Measurements from ENCODE around the gene LHPP.

The LHPP gene

DNA sequence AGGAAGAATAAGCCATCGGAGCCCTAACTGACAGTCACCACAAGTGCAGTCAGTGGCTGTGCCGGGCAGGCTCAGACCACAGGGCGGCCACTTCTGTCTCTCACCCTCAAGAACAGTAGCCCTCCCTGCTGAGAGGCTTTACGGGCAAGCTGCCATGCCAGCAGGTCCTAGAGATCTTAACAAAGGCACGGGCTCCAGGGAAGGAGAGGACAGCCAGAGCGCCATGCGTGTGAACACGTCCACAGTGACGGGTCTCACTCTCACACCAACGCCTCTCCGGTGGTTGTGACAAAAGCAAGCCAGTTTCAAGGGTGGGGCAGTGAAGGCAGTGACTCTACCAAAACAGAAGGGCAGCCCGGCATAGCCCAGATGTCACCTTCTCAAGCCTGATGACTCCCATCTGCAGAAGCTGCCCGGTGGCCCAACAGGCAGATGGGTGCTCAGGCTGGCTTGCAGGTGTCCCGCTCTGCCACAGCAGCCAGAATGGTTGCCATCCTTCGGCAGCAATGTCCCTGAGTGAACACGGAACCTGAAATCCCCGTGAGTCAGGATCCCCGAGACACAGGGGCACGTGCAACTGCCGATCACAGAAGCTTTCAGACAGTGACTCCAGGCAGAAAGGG is 180.6 kb downstream of the LHPP start:
- DNase-seq (ENCODE audit: low read depth in 2 of 2): no peak

GRCh38 chr10:124643330-124644009 is 181.8 kb downstream of the LHPP start:
- DNase-seq (ENCODE audit: low read depth in 2 of 2): no peak

DNA sequence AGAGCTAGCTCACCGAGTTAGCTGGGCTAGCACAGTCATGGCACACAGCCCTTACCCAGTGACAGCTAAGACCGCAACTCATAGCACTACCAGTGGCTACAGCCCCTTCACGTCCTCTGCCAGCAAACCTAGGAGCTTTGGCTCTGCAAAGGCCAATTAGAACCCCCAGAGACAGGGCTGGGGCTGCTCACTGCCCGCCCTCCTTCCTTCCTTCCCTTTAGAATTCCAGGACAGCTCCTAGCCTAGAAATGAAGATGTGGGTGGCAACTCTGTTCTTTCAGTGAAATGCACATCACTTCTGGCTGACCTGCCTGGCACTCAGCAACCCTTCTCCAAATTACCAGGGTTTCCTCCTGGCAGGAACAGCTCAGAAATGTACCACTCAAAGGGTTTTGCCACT is 182.6 kb downstream of the LHPP start:
- DNase-seq (ENCODE audit: low read depth in 2 of 2): no peak

DNA sequence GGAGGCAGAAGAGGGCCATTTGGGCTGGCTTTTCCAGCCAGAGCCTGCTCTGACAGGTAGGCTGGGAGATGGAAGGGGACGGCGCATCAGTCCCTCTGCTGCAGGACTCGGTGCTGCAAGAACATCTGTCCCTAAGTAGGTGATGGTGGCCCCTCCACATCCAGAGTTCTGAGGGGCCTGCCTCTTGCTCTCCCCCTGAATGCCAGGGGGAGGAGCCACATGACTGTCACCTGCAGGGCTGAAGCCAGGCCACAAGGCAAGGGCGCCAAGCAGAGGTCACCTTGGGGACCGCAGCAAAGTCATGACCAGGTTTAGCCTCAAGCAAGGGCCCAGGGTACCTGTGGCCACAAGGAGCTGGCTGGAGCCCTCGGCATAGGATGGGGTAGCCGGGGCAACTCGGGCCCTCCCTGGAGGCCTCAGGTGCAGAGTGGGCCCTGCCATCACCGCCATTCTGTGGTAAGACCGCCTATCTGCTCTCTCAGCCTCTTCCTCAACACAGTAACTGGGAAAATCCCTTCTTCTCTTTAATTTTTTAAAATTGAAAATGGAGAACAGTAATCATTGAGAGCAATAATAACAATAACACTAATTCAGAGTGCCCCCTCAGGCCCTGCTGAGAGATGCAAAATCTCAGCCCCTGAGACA is 183.3 kb downstream of the LHPP start:
- no peak for DNase-seq (ENCODE audit: low read depth in 2 of 2)

DNA sequence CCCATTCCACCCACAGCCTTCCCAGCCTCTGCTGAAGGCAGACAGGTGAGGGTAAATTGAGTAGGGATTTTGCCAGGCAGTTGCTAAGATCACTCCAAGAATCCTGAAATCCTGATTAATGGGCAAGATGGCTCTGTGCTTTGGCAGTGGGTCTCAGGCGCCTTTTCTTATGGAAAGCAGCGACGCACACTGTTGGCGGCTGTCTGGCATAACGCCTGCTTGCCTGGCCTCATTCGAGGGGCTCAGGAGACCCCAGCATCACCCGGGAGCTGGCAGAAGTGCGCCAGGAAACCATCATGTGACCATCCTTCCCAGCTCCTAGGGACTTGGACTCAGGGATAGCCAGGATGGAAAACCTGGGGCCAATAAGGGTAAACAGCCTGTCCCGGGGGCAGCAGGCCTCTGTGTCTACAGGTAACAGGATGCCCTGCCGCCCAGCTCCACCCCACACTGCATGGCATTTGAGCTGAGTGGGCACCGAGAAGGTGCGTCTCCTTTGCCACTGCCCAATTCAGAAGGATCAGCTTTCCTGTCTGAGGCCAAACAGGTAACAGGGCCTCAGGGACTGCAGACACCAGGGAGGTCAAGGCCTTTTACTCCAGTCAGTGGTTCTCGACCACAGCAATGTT is 184.0 kb downstream of the LHPP start:
- no peak for DNase-seq (ENCODE audit: low read depth in 2 of 2)

- no peak for DNase-seq (ENCODE audit: low read depth in 2 of 2)
These were observed 185.1 kb downstream of the LHPP start for GRCh38 chr10:124646483-124647352.

DNA sequence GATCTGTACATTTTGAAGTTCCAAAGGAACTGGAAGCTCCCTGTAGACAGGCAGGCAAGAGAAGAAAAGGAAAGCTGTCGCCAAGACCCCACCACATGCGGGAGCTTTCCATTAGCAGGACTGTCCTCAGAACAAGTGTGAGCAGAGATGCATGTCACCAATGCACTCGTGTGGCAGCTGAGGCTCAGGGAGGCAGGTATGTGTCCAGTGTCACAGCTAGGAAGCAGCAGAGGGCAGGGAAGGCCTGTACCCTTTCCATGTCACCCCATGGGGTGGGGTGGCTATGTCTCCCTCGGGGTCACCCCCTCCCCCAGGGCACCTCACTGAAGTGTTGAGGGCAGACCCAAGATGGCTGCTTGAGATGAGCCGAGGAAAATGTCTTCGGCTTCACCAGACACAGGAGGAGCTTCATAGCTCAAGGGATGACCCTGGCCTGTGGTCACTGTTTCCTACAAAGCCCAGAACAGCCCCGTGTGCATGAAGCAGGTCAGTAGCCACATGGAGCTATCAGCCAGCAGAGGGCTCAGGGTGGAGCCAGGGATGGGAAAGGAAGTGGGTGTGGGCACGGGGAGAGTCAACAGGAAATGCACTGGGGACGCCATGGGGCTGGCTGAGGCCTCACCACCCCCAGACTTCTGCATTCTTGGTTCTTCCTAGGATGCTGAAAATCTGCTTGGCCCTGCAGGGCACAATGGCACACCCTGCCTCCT is 186.0 kb downstream of the LHPP start:
- DNase-seq (ENCODE audit: low read depth in 2 of 2): peak in 1 of 2 donors; percentile 46

GRCh38 chr10:124648131-124648475 is 186.5 kb downstream of the LHPP start:
- DNase-seq (ENCODE audit: low read depth in 2 of 2): no peak

- no peak for DNase-seq (ENCODE audit: low read depth in 2 of 2)
These were observed 187.1 kb downstream of the LHPP start for GRCh38 chr10:124648738-124649137.

DNA sequence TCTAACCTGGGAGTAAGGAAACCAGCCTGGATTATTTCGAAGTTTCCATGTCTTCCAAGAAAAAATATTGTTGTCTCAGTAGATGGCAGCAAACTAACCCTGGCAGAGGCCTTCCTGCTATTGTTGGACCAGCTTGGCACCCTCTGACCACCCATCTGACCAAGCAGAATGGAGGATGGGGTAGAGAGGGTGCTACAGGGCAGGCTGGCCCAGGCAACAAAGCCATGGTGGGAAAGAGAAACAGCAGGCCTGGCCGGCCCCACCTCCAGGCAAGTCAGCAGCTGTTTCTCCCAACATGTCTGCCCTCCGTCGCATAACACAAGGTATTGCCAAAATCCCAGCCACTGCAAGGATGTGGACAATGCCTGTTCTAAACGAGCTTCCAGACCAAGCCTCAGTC is 187.6 kb downstream of the LHPP start:
- no peak for DNase-seq (ENCODE audit: low read depth in 2 of 2)

GRCh38 chr10:124650263-124650662 is 188.6 kb downstream of the LHPP start:
- DNase-seq (ENCODE audit: low read depth in 2 of 2): no peak

- peak; percentile 47 to 56 for DNase-seq (ENCODE audit: low read depth in 2 of 2)
These were observed 189.3 kb downstream of the LHPP start for GRCh38 chr10:124650820-124651401.

DNA sequence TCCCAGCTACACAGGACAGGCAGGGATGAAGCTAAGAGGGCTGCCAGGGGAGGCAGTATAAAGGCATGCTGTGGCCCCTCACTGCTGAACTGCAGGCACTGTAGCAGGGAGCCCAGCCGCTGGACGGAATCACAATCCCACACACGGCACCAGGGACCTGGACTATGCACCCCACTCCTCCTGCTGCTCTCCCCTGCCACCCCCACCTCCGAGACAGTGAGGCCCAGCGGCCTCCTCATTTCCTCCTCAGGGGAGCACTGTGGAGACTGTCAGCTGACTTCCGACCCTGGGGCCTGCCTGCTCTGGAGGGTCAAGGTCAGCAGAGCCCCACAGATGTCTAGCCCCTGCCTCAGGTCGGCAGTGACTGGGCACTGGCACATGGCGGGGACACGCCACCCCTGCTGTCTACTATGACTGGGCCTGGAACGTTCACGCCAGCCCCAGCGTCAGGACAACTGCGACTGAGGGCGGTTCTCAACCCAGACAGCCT is 189.8 kb downstream of the LHPP start:
- no peak for DNase-seq (ENCODE audit: low read depth in 2 of 2)

DNA sequence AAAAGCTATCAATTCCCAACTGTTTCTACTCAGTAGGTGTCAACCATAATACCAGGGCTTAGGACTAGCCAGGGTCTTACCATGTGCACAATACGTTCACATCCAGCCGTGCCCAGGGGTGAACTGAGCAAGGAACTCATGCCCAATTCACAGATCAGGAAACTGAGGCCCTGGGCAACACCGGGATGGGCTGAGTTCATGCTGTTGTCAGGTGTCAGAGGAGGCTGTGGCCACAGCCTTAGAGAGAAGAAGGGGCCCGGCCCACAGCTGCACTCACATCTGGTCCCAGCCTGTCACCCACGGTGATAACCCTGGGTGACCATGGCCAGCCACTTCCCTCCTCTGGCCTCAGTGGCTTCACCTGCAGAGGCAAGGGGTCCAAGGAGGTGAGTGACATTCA is 190.6 kb downstream of the LHPP start:
- no peak for DNase-seq (ENCODE audit: low read depth in 2 of 2)

- no peak for DNase-seq (ENCODE audit: low read depth in 2 of 2)
These were observed 191.1 kb downstream of the LHPP start for GRCh38 chr10:124652701-124653100.

DNA sequence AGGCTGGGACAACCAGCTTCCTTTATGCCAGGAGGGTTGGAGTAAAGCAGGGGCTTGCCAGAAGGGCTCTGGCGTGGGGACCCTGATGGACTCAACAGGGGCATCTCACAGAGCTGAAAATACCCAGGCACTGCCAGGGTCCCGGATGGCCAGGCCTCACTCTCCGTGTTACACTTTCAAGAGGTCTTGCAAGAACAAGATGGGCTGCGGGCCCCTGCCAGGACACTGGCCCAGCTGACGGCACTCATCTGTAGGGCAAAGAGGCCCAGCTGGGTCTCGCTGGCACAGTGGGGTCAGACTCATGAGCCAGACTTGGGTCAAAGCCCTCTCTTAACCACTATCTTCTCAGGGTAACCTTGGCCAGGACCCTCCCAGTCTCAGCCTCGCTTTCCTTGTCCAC is 191.7 kb downstream of the LHPP start:
- no peak for DNase-seq (ENCODE audit: low read depth in 2 of 2)

DNA sequence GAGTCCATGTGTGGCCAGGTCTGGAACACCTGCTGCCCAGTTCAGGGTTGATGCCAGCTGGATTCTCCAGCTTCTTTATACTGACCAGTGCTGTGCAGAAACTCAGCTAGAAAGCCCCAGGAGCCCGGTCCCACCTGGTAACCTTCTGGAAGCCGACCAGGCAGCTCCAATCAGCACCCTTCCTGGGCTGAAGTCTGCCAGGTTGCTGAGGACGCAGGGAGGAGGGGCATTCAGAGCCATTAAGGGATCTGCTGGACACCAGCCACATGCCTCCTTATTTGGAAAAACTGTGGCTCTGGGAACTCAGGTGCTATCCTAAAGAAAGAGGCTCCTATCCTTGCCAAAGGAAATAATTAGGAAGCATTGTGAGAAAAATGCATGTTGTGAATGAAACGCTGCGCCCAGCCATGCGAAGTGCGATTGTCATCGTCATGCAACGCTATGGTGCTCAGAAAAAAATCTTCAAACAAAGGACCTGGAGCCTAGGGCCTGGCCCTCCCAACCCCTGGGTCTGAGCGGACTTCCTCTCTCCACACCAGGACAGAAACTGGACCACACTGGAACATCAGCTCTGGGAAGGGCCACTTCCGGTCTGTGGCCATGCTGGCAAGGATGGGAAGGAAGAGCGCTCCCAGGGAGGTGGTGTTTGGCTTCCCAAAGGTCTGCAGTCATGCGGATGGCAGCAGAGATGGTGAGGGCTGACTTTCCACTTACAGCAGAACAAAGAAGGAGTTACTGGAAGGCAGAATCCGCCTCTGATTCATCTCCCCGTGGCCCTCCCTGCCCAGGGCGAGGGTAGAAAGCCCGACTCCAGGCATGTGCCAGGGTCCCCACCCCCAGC is 192.4 kb downstream of the LHPP start:
- no peak for DNase-seq (ENCODE audit: low read depth in 2 of 2)

DNA sequence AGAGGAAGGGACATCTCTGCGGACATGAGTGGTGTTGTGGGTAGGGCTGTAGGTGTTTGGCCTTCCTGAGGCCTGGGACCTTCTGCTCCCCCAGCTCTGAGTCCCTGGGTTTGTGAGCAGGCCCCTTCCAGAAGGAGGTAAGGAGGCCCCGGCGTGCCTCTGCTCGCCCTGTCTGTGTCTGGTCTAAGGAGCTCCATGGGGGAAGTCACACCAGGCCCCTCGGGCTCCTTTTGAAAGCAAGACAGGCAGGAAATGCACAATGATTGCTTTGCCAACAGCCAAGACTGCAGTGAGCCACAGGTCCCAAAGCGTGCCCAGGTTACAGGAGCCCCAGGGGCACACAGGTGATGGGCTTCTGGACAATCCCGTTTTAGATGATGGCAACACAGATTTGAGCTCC is 193.1 kb downstream of the LHPP start:
- no peak for DNase-seq (ENCODE audit: low read depth in 2 of 2)

GRCh38 chr10:124655191-124656112 is 193.8 kb downstream of the LHPP start:
- no peak for DNase-seq (ENCODE audit: low read depth in 2 of 2)

All from stimulated activated CD8-positive, alpha-beta memory T cell treated with anti-CD3 and anti-CD28 coated beads, Interleukin-2, amount 100 ng/mL, for 1 hour (primary cell).